Central memory CD4-positive, alpha-beta T cell (primary cell): ENCODE results near the gene LIN54.
"Not testable (repeated sequence)": the region's sequence is repeated elsewhere in the genome, so short reads cannot be mapped to it uniquely, and the experiment has no call there.

ENCODE experiments used
- DNase-seq: peaks from one replicate; pipeline ENCODE4 v3.0.0; 2022
- total RNA-seq, 3 experiments: gene quantifications; one replicate each; lab custom pipeline; 2026; lab: John Stamatoyannopoulos, UW

The LIN54 gene
- total RNA-seq: 37.8 to 58.9 (median 44.0) reads per million in 3 experiments

DNA sequence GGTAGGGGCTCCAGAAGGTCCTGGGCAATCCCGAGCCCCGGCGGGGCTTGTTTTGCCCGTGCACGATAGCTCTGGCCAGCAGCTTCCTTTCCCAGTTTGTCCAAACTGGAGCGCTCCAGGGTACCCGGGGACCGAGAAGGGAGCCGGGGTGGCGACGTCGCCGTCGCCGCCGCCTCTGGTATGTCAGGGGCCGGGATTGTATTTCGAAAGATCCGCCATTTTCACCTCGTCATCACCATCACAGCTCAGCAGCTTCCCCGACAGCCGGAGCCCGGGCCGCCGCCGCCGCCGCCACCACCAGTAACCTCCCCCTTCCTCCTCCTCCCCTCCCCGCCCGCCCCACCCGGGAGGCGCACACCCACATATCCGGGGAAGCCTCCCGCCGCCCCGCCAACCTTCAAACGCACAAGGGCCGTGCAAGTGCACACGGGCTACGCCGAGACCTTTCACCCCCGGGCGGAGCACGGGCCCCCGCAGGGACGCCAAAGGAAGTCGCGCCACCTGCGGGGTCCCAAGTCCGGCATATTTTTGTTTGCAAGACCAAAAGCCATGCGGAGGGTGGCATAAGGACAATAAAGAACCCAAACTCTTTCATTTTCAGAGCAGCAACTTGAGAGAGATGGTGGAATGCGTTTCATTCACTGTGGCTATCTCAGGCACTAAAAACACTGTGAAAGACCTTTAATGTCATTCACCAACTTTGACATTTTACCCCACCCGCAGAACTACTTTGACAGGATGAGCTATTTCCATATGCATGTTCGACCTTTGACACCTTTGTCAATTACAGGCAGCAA is at the start of gene LIN54:
TSS of gene LIN54 (minus strand) at position 302 of the 797 bp plus-strand sequence. CDS start 25,979 bp downstream, outside the sequence.
- peak; percentile 88 for DNase-seq

GRCh38 chr4:83054928-83055327 is 44.3 kb upstream of the LIN54 start:
- DNase-seq: no peak

DNA sequence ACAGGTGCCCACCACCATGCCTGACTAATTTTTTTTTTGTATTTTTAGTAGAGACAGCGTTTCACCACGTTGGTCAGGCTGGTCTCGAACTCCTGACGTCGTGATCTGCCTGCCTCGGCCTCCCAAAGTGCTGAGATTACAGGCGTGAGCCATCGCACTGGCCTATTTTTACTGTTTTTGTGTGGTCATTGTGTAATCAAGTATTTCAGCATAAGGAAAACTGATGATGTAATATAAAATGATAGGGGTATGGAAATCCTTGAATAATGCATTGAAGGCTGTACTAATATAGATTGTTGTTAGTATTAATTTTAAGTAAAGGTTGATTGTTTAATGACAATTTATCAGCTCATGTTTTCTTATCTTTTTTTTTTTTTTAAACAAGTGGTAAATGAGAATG is 38.2 kb upstream of the LIN54 start:
- not testable (repeated sequence) for DNase-seq

GRCh38 chr4:83046693-83047473 is 36.3 kb upstream of the LIN54 start:
- DNase-seq: no peak

DNA sequence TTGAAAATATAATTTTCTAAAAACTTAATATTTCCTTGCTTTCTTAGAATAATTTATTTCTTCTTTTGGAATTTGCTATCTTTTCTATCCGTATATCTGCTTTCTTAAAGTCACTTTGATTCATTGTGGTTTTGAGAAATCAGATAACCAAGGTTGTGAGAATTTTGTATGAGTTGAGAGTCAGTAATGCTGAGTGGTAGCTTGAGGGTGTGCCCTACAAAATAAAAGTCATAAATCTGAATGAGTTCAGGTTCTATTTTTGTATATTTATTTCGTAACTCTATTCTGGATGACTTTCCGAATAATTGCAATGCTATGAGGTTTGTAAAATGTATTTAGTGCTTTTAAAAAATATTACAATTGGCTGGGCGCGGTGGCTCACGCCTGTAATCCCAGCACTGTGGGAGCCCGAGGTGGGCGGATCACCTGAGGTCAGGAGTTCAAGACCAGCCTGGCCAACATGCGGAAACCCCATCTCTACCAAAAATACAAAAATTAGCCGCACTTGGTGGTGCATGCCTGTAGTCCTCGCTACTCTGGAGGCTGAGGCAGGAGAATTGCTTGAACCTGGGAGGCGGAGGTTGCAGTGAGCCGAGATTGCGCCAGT is 33.3 kb upstream of the LIN54 start:
- DNase-seq: no peak

- not testable (repeated sequence) for DNase-seq
These were observed 32.5 kb upstream of the LIN54 start for GRCh38 chr4:83043157-83043556.

DNA sequence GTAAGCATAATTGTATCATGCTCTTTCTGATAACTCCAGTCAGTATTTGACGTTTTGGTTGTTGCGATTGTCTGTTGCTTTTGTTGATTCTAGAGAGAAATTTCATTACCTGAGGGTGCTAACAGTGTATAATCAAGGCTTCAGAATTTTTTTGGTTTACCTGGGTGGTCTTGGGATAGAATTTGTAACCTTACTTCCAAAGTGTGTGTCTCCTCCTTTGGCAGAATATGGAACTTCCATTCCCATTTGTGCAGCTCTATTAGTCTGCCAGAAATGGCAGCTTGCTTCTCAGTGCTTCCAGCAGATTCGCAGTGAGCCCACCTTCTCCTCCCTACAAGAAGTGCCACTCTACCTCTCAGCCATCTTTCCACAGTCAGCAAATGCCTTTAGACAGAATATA is 29.6 kb upstream of the LIN54 start:
- no peak for DNase-seq

GRCh38 chr4:83036991-83037665 is 26.5 kb upstream of the LIN54 start:
- DNase-seq: no peak

- DNase-seq: peak; percentile 98
These were observed 24.2 kb upstream of the LIN54 start, which contains the start of gene COPS4 for GRCh38 chr4:83034630-83035494. TSS of gene COPS4 (plus strand) at chr4:83035183. CDS start at chr4:83035225, 42 bp downstream.

GRCh38 chr4:83029688-83030087 is 19.1 kb upstream of the LIN54 start:
- DNase-seq: no peak

DNA sequence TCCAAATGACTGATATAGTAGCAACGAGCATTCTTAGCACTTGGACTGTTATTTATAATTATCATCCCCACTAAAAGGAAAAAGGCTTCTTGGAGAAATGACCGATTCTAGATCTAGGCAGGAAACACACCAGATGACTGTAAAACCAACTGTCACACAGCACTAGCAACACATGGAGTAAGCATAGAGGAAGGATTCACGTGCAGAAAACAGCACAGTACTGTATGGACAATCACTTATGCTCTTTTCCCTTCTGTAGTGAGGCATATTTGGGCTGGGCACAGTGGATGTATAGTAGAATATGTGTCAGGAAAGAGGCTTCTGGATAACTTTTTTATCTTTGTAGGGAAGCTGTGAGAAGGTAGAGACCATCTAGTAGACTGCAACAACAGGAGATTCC is 18.4 kb upstream of the LIN54 start:
- no peak for DNase-seq

DNA sequence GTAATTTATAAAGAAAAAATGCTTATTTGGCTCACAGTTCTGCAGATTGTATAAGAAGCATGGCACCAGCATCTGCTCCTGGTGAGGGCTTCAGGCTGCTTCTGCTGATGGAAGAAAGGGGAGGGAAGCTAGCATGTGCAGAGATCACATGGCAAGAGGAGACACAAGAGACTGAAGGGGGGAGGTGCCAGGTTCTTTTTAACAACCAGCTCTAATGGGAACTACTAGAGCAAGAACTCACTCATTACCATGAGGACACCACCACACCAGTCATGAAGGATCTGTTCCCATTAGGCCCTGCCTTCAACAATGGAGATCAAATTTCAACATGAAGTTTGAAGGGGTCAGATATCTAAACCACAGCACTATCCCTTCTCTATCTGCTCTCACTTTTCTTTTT is 14.9 kb upstream of the LIN54 start:
- DNase-seq: no peak

DNA sequence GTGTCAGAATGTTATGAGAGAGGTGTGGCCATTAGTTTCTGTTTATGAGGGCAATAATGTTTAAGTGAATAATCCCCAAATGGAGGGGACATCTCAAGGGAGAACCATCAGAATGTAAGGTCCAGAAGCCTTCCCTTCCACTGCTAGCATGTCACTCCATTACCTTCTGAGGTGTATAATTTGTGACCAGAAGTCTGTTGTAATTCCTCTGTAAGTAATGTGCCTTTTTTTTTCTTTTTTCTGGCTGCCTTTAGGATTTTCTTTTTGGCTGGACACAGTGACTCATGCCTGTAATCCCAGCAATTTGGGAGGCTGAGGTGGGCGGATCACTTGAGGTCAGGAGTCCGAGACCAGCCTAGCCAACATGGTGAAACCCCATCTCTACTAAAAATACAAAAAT is 13.6 kb upstream of the LIN54 start:
- no peak for DNase-seq

- DNase-seq: not testable (repeated sequence)
These were observed 13.0 kb upstream of the LIN54 start for GRCh38 chr4:83023599-83023998.

DNA sequence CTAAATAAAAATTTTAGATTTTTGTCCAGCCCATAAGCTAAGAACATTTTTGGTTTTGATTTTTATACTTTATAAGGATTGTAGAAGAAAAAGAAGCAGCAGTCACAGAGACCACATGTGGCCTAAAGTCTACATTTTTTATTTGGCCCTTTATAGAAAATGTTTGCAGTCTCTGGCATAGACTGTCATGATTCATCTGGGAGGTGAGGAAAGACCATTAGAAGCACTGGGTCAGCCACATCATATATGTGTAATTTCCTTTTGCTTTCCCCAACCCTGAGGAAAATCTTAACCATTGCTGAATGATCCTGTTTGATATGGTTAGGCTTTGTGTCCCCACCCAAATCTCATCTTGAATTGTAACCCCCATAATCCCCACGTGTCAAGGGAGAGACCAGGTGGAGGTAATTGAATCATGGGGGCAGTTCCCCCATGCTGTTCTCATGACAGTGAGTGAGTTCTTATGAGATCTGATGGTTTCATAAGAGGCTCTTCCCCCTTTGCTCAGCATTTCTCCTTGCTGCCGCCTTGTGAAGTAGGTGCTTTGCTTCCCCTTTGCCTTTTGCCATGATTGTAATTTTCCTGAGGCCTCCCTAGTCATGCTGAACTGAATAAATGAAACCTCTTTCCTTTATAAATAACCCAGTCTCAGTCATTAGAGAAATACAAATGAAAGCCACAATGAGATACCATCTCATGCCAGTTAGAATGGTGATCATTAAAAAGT is 12.3 kb upstream of the LIN54 start:
- DNase-seq: no peak

DNA sequence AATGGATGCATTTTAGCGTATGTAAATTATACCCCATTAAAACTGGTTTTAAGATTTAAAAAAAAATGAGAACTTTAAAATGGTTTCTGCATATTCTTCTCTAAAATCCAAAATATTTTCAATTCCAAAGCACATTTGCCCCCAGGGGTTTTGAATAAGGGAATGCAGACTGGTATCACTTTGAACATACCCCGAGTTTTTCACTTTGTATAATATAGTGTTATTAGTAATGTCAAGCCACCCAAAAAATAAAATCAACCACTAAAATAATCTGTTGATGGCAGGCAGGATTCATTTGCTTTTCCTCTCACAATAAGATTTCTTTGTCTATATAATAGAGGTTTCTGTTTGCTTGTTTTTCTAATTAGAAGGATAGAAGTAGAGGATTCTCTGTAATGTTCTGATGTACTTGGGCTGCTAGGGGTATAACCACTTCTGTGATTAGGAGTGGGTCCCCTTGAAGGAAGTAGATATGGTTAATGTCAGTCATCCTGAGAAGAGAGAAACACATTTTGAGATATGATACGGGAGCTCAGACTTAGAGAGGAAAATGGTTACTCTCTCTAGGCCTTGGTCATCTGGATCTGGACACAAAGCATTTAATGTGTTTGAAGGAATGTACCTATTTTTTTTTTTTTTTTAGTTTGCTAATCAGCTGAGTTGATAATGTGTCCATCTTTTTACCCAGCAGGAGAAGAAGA is 9.3 kb upstream of the LIN54 start:
- DNase-seq: no peak

DNA sequence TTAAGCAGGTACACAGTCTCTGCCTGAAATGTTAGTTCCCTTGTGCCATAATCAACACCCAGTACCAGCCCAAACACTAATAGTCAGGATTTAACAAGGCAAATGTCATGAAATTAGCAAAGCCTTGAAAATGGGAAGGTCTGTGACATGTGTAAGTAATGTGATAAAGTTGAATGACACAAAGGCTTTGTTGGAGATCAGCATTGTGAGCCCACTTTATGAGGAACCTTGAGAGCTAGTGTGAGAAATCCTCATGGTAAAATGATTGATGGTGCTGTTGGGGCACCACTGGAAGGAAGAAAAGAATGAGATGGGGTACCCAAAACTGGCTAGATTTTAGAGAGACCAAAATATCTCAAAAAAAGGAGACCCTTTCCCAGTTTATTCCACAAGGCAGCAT is 3.3 kb upstream of the LIN54 start:
- no peak for DNase-seq

DNA sequence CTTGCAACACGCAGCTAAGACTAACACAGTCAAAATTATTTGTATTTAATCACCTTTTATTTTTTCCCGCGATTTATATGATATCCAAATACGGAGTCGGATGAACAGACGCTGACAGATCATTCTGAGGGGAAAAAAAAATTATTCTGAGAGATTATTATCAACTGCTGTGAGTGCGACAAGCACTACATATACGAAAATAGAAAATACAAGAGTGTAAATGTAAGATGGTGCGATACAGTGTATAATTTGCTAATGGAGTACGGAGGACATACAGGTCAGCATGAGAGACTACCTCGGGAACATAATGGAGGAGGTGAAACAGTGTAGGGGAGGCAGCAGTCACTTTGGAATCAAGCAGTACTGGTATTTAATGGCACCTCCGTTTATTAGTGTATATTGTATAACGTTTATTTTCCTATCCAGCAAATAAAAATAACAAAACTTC is 2.8 kb upstream of the LIN54 start:
- DNase-seq: no peak

DNA sequence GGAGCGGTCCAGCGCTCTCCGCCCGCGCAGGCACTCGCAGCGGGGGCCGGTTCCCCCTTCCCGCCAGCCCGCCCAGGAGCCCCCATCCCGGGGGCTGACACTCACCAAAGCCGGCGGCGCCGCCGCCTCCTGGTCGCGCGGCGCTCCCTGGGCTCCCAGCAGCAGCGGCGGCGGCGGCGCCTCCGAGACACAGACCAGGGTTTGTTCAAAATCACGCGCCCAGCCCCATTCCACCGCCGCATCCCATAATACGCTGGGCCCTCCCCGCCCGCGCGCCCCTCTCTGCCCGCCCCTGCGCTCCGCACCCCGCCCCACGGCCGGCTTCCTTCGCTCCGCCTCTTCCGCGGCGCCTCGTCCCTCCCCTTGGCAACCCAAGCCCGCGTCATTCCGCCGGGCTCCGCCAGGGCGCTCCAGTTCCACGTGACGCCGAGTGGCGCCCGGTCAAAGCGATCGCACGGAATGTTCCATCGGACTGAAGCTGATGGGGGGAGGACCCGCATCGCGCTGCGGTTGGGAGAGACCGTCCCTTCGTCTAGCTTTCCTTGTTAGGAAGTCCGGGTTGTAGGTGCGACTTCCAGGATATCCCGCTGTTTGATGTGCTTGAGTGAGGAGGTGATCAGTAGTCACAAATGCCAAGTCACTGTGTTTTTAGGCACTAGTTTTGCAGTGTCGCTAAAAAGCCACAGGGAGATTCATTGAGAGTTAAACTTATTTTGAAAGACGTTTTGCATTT is 2.2 kb upstream of the LIN54 start:
- DNase-seq: peak; percentile 97
